ENCODE data around the gene NSG1.
"Not testable (repeated sequence)": the region's sequence is repeated elsewhere in the genome, so short reads cannot be mapped to it uniquely, and the experiment has no call there.

Gene NSG1

DNA sequence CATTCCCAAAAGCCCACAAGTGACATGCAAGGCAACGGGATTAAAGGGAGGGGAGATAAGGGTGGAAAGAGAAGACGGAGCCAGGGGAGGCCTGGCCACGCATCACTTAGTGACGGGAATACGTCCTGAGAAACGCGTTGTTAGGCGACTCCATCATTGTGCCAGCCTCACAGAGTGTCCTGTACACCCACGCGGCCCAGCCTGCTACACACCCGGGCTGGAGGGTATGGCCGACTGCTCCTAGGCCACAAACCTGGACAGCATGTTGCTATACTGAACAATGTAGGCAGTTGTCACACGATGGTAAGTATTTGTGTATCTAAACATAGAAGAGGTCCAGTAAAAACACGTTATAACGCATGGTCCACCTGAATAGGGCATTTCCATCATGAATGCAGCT is 23.4 kb downstream of the NSG1 start:
- no peak for FAIRE-seq
- no peak for DNase-seq (ENCODE audit: insufficient read length, low spot score)
- TF ChIP-seq POLR2A (IDR thresholded peaks at IDR 0.05; ENCODE audit: low read depth, low read length) = no peak

GRCh38 chr4:4411906-4412305 is 25.0 kb downstream of the NSG1 start:
- no peak for FAIRE-seq
- no peak for DNase-seq (ENCODE audit: insufficient read length, low spot score)
- no peak for TF ChIP-seq POLR2A (IDR thresholded peaks at IDR 0.05; ENCODE audit: low read depth, low read length)

DNA sequence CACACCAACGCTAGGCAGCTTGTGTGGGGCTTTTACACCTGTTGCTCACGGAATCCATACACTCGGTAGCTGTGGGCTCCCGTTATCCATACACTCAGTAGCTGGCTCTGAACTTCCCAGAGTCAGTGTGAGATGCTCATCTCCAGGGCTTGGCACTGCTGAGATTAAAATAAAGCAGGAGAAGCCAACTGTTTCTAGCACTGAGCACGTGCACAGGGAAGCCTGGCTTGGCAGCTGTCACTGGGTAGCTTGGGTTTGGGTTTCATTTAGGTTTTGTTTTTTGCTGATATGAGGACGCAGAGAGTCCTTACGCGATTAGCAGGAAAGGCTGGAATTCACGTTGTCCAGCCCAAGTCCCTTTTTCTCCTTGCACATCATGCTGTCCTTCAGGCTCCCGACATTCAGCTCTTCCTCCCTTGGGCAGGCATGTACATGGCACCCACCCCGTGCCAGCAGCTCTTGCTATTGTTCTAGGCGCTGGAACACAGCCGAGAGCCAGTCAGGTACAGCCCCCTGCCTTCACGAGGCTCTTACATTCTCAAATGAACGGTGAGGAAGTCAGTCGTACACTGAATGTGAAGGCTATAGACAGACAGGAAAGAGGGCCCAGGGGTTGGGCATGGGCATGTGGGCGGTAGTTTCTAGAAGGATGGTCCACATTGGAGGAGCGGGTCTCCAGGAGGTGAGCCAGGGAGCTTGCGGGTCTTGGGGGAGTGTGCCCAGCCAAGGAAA is 25.9 kb downstream of the NSG1 start:
- TF ChIP-seq POLR2A (IDR thresholded peaks at IDR 0.05; ENCODE audit: low read depth, low read length) = no peak
- no peak for DNase-seq (ENCODE audit: insufficient read length, low spot score)
- no peak for FAIRE-seq

DNA sequence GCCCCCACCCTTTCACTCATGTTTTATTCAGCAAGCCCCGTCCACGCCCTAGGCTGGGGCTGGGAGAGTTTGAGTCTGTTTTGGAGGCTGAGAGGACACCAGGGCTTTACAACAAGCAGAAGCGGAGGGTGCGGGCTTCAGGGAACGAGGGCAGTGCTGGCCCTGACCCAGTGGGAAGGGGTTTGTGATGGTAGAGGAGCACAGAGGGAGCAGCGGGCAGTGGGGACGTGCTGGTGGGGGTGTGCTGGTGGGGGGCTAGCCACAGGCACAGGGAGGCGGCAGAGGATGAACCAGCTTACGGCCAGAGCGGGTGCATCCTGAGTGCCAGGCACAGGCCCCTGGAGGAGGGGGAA is 26.4 kb downstream of the NSG1 start:
- no peak for TF ChIP-seq POLR2A (IDR thresholded peaks at IDR 0.05; ENCODE audit: low read depth, low read length)
- FAIRE-seq (no peak), DNase-seq (ENCODE audit: insufficient read length, low spot score) (no peak)

GRCh38 chr4:4413806-4414205 is 26.9 kb downstream of the NSG1 start:
- no peak for TF ChIP-seq POLR2A (IDR thresholded peaks at IDR 0.05; ENCODE audit: low read depth, low read length)
- no peak for DNase-seq (ENCODE audit: insufficient read length, low spot score)
- FAIRE-seq = no peak

GRCh38 chr4:4415107-4415805 is 28.4 kb downstream of the NSG1 start:
- FAIRE-seq (no peak), DNase-seq (ENCODE audit: insufficient read length, low spot score) (no peak)
- TF ChIP-seq POLR2A (IDR thresholded peaks at IDR 0.05; ENCODE audit: low read depth, low read length) = no peak

GRCh38 chr4:4415806-4416805 is 29.2 kb downstream of the NSG1 start:
- FAIRE-seq = no peak

GRCh38 chr4:4416981-4417380 is 30.1 kb downstream of the NSG1 start:
- TF ChIP-seq POLR2A (IDR thresholded peaks at IDR 0.05; ENCODE audit: low read depth, low read length) = no peak
- no peak for FAIRE-seq
- no peak for DNase-seq (ENCODE audit: insufficient read length, low spot score)

More at GRCh38 chr4:4415806-4416805, 29.2 kb downstream of the NSG1 start:
- no peak for TF ChIP-seq POLR2A (IDR thresholded peaks at IDR 0.05; ENCODE audit: low read depth, low read length)
- DNase-seq (ENCODE audit: insufficient read length, low spot score) = no peak

DNA sequence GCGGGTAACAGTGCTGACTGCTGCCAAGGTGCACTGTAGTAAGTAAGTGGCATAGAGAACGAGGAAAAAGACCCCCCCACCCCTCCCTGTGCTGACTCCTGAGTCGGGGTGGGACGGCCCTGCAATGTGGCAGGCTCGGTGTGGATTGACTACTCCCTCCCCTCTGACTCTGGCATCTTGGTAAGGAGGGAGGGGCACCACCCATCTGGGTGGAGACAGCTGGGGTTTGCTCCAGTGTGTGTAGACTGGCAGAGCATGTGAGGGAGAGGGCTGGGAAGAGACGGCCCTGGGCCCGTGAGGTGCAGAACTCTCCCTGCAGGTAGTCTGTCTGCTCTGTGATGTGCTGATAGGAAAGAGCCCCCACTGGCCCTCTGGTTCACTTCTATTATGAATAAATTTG is 31.0 kb downstream of the NSG1 start:
- FAIRE-seq (no peak), DNase-seq (ENCODE audit: insufficient read length, low spot score) (no peak)
- TF ChIP-seq POLR2A (IDR thresholded peaks at IDR 0.05; ENCODE audit: low read depth, low read length) = no peak

GRCh38 chr4:4418676-4419390 is 31.9 kb downstream of the NSG1 start:
- no peak for TF ChIP-seq POLR2A (IDR thresholded peaks at IDR 0.05; ENCODE audit: low read depth, low read length)
- FAIRE-seq (no peak), DNase-seq (ENCODE audit: insufficient read length, low spot score) (no peak)

DNA sequence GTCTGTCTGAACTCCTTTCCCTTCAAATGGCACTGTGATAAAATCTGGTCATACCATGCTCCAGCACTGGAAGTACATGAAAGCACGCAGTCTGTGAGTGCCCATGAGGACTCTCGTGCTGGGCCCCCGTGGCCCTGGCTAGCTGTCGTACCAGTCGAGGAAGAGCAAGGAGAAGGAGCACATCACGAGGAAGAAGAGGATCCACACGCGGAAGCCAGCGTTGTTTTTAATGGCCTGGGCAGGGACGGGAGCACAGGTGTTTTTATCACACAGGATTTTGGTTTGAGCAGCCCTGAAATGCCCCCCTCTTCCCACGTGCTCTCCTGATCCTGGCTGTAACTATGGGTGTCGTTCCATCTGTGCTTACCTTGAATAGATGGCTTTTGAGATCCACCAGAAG is 33.0 kb downstream of the NSG1 start:
- DNase-seq (ENCODE audit: insufficient read length, low spot score) (no peak), FAIRE-seq (no peak)
- TF ChIP-seq POLR2A (IDR thresholded peaks at IDR 0.05; ENCODE audit: low read depth, low read length) = no peak

DNA sequence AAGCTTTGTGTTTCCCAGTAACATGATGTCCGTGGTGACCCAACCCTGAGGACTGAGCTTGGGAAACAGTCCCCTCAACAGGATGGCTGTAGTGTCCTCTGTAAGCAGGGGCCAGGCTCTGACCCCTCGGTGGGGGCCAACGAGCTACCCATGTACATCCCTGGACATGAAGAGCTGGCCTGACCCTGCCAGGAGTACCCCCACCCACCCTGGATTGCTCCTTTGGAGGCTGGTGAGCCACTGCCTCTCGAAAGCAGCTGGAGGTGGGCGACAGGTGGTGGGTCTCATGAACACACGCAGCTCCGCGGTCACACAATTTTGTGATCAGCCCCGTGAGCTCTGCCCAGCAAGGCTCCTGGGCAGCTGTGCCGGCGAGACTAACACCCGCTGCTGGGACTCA is 33.5 kb downstream of the NSG1 start:
- no peak for FAIRE-seq

GRCh38 chr4:4421356-4421755 is 34.5 kb downstream of the NSG1 start:
- no peak for TF ChIP-seq POLR2A (IDR thresholded peaks at IDR 0.05; ENCODE audit: low read depth, low read length)
- no peak for FAIRE-seq
- no peak for DNase-seq (ENCODE audit: insufficient read length, low spot score)

More for the DNA sequence above, 33.5 kb downstream of the NSG1 start:
- DNase-seq (ENCODE audit: insufficient read length, low spot score) = no peak
- no peak for TF ChIP-seq POLR2A (IDR thresholded peaks at IDR 0.05; ENCODE audit: low read depth, low read length)

- not testable (repeated sequence) for DNase-seq (ENCODE audit: insufficient read length, low spot score); FAIRE-seq
Measured at GRCh38 chr4:4422117-4422516, 35.2 kb downstream of the NSG1 start.
